Activated T-helper 2 cell treated with anti-CD3 and anti-CD28 coated beads, Interferon-gamma antibody, Interleukin-2, Interleukin-4, amounts not matched to agents 10 μg/mL and 5 μg/mL and 100 μg/mL, durations not matched to agents 14 hours and 24 hours and 36 hours (primary cell): Measurements from ENCODE around the gene SRL. TPM values are rescaled to one million over a fixed set of nuclear protein-coding genes. Genes with fewer than 3 reads are reported as not detected.
"Not testable (repeated sequence)": the region's sequence is repeated elsewhere in the genome, so short reads cannot be mapped to it uniquely, and the experiment has no call there.

Experiments used
- DNase-seq: peaks from one replicate; pipeline ENCODE4 v3.0.0; 2021; ENCODE audit warnings: low spot score
- H3K27ac Mint-ChIP-seq: one replicate; pipeline ENCODE4 v1.8.0; 2021; ENCODE audit warnings: mixed read lengths
- H3K27me3 Mint-ChIP-seq: one replicate; pipeline ENCODE4 v1.8.0; 2021; ENCODE audit warnings: low read depth, mixed read lengths
- H3K36me3 Mint-ChIP-seq: one replicate; pipeline ENCODE4 v1.8.0; 2021; ENCODE audit warnings: low read depth, mixed read lengths
- H3K4me1 Mint-ChIP-seq: one replicate; pipeline ENCODE4 v1.8.0; 2021; ENCODE audit warnings: low read depth, mixed read lengths
- H3K4me3 Mint-ChIP-seq: one replicate; pipeline ENCODE4 v1.8.0; 2021; ENCODE audit warnings: low read depth, mild to moderate bottlenecking, moderate library complexity, mixed read lengths
- H3K9me3 Mint-ChIP-seq: one replicate; pipeline ENCODE4 v1.8.0; 2021; ENCODE audit warnings: mixed read lengths
- intact Hi-C: fragments of 100-400 bp; cut with micrococcal nuclease; formaldehyde crosslinking; loops from one replicate; pipeline ENCODE4 v1.15.1; 2023
- total RNA-seq: library from RNA; stranded (reverse); gene quantifications from 2 replicates; pipeline ENCODE4 v1.2.3, GENCODE V29; 2022

Gene SRL
- total RNA-seq, 1 donor from 2014 or later: not detected

DNA sequence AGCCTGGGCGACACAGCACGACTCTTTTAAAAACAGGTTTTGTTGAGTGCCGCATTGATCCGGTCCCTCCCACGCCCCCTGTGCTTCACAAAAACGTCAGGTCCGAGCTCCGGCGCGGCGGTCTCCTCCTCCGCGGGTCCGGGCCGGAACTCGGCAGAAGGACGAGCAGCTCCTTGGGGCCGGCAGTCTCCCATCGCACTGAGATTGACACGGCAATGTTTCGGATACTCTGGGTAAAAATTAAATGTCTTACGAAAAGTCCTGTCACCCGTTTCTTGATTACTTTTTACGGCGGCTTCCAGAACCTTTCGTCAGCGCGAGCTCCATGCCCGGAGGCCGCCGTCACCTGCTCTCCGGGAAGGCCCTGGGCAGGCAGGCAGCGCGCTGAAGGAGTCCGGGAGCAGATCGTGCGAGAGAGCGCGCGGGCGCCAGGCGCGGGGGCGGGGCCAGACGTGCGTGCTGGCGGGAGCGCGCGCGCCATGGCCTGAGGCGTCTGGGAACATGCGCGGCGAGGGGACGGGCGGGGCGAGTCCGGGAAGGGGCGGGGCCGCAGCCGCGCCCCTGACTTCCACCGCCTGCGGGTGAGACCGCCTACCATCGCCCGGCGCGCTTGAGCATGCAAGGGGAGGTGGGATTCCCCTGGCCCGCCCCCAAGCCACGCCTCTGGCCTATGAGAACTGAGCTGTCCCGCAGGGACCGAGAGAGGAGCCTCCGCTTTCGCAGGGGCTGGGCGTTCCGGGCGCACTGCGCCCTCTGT is 11.7 kb upstream of the SRL start:
- Mint-ChIP-seq H3K9me3 (no peaks in the 10 kb centered on the region), H3K27me3 (no peaks in the 10 kb centered on the region), H3K27ac (peak overlapping the region; percentile 95), H3K4me3 (peak overlapping the region; percentile 88), H3K4me1 (peaks cover 3% of the 10 kb centered on the region), H3K36me3 (peaks cover 15% of the 10 kb centered on the region)
- peak; percentile 99 for DNase-seq
- intact Hi-C loops: loop anchor here (1.0 to 5.0 kb wide), 4 partner anchors 18 to 137 kb away; partner anchors contain the start of gene ADCY9

DNA sequence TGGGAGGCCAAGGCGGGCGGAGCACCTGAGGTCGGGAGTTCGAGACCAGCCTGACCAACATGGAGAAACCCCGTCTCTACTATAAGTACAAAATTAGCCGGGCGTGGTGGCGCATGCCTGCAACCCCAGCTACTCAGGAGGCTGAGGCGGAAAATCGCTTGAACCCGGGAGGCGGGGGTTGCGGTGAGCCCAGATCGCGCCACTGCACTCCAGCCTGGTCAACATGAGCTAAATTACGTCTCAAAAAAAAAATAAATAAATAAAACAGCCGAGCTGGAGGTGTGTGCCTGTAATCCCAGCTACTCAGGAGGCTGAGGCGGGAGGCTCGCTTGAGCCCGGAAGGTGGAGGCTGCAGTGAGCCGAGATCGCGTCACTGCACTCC is 11.1 kb upstream of the SRL start:
- H3K9me3 Mint-ChIP-seq, H3K27me3 Mint-ChIP-seq, DNase-seq, H3K4me1 Mint-ChIP-seq: not testable (repeated sequence)
- peak overlapping the region; percentile 95 for H3K27ac Mint-ChIP-seq
- peak overlapping the region; percentile 88 for H3K4me3 Mint-ChIP-seq
- H3K36me3 Mint-ChIP-seq: peaks cover 12% of the 10 kb centered on the region
- intact Hi-C loops: loop anchor here (1.0 to 5.0 kb wide), 2 partner anchors 71 to 137 kb away; partner anchors contain the start of gene ADCY9

DNA sequence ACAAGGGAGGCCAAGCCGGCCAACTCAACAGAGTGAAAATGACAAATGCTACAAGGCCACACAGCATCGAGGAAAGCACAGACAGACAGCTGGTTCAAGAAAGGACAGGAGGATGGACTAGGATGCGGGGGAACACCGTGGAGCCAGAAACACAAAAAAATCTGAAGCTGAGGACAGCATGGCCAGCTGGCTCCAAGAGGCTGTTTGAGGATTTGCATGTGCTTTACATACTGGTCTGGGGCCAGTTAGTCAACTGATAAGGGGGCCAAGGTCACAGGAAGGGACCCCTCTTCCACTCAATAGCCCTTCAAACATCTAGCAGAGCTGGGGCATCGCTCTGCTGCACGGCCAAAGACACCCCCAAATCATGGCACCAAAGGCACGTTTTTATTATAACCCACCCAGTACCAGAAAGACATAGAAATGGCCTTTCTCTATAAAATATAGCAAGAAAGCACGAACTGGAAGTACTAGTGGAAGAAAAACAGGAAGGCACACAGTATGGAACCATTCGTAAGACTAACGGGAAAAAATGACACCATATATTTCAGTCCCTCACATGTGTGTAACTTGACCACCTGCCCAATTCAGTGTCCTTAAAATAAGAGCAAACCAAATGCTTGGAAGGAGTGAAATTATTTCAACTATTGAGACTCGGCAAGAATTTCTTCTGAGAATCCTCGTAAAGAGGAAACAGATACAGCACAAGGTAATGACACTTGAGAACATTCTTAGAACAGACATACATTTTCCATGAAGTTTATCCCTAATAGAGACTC is 7.8 kb upstream of the SRL start:
- no peak overlapping the region for H3K4me3 Mint-ChIP-seq
- peaks cover 3% of the 10 kb centered on the region for H3K4me1 Mint-ChIP-seq
- H3K36me3 Mint-ChIP-seq: peaks cover 4% of the 10 kb centered on the region
- H3K27ac Mint-ChIP-seq: no peak overlapping the region
- no peaks in the 10 kb centered on the region for H3K27me3 Mint-ChIP-seq
- no peak for DNase-seq
- intact Hi-C loops: loop anchor here (5.0 kb wide), 1 partner anchor 67 kb away; no protein-coding TSS in a partner anchor
- H3K9me3 Mint-ChIP-seq: no peaks in the 10 kb centered on the region

DNA sequence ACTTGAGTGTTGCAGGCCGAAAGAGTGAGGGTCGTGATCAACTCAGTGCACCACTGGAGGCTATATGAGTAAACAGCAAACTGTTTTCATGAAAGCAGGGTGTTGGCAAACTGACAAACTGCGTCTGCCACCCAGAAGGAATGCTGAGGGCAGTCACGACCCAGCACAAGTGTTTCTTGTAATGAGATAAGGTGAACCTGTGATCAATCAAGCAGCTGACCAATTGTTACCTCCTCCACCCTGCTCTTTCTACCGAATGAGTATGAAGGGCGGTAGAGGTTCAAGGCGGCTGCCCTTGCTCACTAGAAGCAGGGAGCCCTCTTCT is 5.5 kb upstream of the SRL start:
- intact Hi-C loops: no loop called here
- Mint-ChIP-seq H3K27me3 (no peaks in the 10 kb centered on the region), H3K27ac (no peak overlapping the region), H3K9me3 (no peaks in the 10 kb centered on the region), H3K4me3 (no peak overlapping the region), H3K4me1 (no peaks in the 10 kb centered on the region), H3K36me3 (no peaks in the 10 kb centered on the region)
- DNase-seq: no peak

DNA sequence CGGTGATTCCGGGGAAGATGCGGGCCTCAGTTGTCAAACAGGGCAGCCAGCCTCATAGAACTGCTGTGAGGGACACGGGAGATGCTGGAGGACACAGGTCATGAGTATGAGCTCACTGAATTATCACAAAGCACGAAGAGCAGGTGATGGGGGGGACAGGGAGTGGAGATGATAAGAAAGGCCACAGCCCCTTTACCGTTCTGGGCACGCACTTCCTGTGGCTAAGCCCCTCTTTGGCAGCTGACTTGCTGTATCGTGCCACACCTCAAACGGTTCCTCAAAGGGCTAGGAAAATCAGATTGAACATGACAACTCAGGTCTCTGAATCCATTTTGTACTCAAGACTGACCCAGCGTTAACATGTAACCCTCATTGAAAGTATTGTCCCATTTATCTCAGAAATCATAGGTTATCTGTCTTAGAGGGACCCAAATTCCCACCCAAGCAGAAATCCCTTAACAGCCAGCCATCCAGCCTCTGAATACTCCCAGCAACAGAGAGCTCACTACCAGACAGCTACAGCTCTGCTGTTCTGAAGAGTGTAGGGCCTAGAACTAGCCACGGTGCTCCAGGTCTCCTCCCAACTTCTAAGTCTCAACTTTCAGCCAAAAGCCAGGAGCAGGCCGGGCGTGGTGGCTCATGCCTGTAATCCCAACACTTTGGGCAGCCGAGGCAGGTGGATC is 5.0 kb upstream of the SRL start:
- Mint-ChIP-seq H3K27me3 (no peaks in the 10 kb centered on the region), H3K36me3 (no peaks in the 10 kb centered on the region), H3K4me3 (no peak overlapping the region), H3K9me3 (no peaks in the 10 kb centered on the region), H3K27ac (no peak overlapping the region), H3K4me1 (no peaks in the 10 kb centered on the region)
- DNase-seq: no peak
- intact Hi-C loops: no loop called here

DNA sequence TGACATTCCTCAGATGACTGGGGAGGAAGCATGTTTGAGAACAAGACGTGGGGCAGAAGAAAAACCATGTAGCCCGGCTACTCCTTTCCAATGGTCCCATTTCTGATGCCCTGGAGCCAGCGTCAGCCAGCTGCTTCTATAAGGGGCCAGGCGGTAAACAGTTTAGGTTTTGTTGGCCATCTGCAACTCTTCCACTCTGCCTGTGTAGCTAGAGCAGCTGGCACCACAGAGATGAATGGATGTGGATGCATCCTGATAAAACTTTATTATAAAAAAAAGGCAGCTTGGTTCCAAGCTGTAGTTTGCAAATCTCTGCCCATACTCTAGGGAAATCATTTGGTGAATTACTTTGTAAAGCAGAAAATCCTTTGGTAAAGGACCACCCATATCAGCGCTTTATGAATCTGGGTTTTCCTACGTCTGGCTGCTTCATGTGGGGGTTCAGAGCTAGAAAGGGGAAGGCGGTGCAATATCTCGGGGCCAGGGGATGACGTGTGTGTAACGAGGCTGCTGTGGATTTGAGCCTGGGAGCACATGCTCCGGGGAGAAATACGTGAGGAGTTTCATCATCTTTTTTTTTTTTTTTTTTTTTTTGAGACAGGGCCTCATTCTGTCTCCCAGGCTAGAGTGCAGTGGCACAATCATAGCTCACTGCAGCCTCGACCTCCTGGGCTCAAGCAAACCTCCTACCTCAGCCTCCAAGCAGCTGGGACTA is 3.4 kb upstream of the SRL start:
- Mint-ChIP-seq H3K9me3 (no peaks in the 10 kb centered on the region), H3K4me1 (no peaks in the 10 kb centered on the region), H3K4me3 (no peak overlapping the region), H3K36me3 (no peaks in the 10 kb centered on the region), H3K27me3 (no peaks in the 10 kb centered on the region), H3K27ac (no peak overlapping the region)
- no peak for DNase-seq
- intact Hi-C loops: no loop called here

DNA sequence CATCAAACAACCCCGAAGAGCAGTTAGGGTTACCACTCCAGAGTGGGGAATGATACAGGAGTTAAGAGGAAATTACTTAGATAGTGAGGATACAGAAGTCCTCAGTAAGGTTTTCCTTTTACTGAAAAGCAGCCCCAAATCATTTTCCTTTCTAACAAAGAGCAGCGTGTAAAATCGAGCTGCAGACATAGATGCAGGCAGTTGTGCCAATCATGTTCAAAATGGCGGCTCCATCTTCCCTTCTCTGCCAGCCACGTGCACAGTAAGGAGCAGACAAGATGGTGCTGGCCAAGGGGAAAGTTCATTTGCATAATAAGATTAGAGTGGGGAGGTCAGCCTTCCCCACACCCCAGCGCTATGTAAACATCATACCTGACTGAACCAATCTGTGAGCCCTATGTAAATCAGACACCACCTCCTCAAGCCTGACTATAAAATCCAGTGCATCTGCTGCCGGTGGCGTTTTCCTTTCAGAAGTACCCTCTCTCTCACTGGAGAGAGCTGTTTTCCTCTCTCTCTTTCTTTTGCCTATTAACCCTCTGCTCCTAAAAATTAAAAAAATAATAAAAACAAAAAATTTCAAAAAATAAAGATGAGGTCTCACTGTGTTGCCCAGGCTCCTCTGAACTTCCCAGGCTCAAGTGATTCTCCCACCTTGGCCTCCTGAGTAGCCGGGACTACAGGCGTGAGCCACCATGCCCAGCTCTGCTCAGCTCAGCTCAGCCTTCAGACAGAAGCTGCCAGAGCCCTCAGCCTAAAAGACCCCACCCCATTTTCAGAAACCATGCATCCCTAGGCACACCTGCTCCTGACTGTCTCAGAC is 2.6 kb upstream of the SRL start:
- no peaks in the 10 kb centered on the region for H3K36me3 Mint-ChIP-seq
- H3K27ac Mint-ChIP-seq: no peak overlapping the region
- no peak for DNase-seq
- H3K4me3 Mint-ChIP-seq: no peak overlapping the region
- no peaks in the 10 kb centered on the region for H3K9me3 Mint-ChIP-seq
- H3K4me1 Mint-ChIP-seq: no peaks in the 10 kb centered on the region
- H3K27me3 Mint-ChIP-seq: no peaks in the 10 kb centered on the region
- intact Hi-C loops: no loop called here

DNA sequence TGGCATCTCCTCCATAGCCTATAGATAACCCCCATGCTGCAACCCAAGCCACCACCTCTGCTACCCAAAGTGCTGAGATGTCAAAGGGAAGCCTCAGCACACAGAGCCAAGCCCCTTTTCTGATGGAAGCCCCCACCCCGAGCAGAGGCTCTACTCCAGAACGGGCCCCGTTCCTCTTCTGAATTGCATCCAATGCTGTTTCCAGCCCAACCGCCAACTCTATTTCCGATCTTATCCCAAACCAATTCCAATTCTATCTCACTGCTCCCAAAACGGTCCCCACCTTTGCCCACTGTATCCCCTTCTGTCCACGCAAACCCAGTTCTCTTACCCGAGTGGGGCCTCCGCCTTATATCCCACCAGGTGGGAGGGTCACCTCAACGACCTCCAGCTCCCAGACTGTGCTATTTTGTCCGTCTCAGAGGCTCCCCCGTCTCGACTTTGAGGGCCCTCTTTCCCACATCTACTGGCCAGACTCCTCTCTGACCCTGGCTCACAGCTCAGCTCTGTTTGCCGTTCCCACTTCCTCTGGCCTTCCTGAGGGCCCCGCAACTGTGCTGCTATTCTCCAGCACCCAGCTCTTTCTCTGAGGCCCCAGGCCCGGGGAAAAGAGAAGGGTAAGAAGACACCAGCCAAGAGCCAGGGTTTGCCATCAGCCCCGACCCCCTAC is 487 bp downstream of the SRL start:
- intact Hi-C loops: no loop called here
- Mint-ChIP-seq H3K4me1 (no peaks in the 10 kb centered on the region), H3K27me3 (no peaks in the 10 kb centered on the region), H3K36me3 (no peaks in the 10 kb centered on the region), H3K4me3 (no peak overlapping the region), H3K9me3 (no peaks in the 10 kb centered on the region), H3K27ac (no peak overlapping the region)
- DNase-seq: no peak

DNA sequence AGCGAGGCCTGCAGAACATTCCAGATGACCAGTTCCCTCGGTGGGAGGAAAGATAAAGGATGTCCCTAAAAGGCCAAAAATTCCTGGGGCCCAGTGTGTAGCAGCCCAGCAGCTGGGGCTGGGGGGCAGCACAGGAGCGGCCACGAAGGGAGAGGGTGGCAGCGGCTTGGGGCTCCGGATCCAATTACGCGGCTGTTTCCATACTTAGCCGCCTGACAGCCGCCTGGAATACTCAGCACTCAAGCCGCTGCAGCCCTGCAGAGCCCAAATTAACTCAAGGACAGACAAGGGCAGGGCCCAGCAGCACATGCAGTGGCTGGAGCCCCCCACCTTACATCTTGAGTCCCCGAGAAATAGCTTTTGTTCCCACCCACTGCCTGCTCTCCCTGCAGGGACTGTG is 1.3 kb downstream of the SRL start:
- Mint-ChIP-seq H3K27ac (no peak overlapping the region), H3K36me3 (no peaks in the 10 kb centered on the region), H3K4me3 (no peak overlapping the region), H3K27me3 (no peaks in the 10 kb centered on the region), H3K4me1 (no peaks in the 10 kb centered on the region), H3K9me3 (no peaks in the 10 kb centered on the region)
- no peak for DNase-seq
- intact Hi-C loops: no loop called here

DNA sequence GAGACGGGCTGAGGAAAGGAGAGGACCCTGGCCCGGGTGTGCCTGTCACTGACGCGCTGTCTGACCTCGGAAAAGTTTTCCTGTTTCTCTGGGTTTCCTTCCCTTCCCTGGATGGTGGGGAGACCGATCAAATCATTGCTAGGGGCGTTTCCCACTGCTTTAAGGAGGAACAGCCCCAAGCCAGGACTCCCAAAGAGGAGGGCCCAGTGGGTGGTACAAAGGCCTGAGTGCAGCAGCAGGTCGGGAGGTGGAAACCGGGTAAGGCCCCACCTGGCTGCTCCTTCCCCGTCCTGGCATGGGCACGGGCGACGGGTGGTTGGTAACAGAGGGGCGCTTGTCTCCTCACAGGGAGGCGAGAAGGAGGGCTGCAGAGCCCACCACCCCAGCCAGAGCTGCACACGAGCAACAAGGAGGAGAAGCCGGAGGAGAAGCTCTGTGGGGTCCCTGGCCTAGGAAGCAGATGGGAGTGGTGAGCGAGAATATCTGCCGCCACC is 2.2 kb downstream of the SRL start:
- H3K4me3 Mint-ChIP-seq: no peak overlapping the region
- intact Hi-C loops: no loop called here
- no peaks in the 10 kb centered on the region for H3K9me3 Mint-ChIP-seq

DNA sequence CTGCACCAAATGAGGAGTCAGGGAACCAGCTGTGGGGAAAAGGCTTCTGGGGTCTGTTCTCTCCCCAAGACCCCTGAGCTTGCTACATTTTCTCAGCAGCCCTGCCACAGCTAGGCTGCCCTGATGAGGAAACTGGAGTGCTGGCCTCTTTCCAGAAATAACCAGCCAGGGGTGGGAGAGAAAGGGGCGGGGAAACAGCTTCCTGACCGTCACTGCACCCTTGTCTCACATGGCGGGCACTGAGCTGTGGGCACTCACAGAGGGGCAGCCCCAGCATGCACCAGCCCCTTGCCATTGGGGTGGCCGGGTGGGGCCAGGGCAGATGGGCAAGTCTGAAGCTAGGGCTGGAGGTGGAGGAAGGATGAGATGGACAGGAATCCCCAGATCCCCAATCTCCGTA is 2.9 kb downstream of the SRL start:
- Mint-ChIP-seq H3K4me3 (no peak overlapping the region), H3K27me3 (no peaks in the 10 kb centered on the region), H3K4me1 (no peaks in the 10 kb centered on the region), H3K36me3 (no peaks in the 10 kb centered on the region), H3K9me3 (no peaks in the 10 kb centered on the region), H3K27ac (no peak overlapping the region)
- intact Hi-C loops: no loop called here
- no peak for DNase-seq

More for the DNA sequence above, 2.2 kb downstream of the SRL start:
- Mint-ChIP-seq H3K27me3 (no peaks in the 10 kb centered on the region), H3K27ac (no peak overlapping the region), H3K36me3 (no peaks in the 10 kb centered on the region), H3K4me1 (no peaks in the 10 kb centered on the region)
- no peak for DNase-seq
